Stimulated activated CD8-positive, alpha-beta memory T cell treated with anti-CD3 and anti-CD28 coated beads, Interleukin-12 subunit alpha, Interleukin-12 subunit beta, amount 100 ng/mL, for 4 hours (primary cell): ENCODE data around the gene EMCN.
"Not testable (repeated sequence)": the region's sequence is repeated elsewhere in the genome, so short reads cannot be mapped to it uniquely, and the experiment has no call there.

Experiments used
- DNase-seq: peaks from one replicate; pipeline ENCODE4 v3.0.0-alpha.2; 2020; ENCODE audit warnings: low read depth

EMCN gene, protein sequence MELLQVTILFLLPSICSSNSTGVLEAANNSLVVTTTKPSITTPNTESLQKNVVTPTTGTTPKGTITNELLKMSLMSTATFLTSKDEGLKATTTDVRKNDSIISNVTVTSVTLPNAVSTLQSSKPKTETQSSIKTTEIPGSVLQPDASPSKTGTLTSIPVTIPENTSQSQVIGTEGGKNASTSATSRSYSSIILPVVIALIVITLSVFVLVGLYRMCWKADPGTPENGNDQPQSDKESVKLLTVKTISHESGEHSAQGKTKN

GRCh38 chr4:100517864-100518341 lies at the start of gene EMCN:
EMCN (minus strand) TSS chr4:100518022; CDS start chr4:100517914, 108 bp downstream.
- no peak for DNase-seq

GRCh38 chr4:100566396-100566795 lies 48.6 kb upstream of the EMCN start:
- no peak for DNase-seq

DNA sequence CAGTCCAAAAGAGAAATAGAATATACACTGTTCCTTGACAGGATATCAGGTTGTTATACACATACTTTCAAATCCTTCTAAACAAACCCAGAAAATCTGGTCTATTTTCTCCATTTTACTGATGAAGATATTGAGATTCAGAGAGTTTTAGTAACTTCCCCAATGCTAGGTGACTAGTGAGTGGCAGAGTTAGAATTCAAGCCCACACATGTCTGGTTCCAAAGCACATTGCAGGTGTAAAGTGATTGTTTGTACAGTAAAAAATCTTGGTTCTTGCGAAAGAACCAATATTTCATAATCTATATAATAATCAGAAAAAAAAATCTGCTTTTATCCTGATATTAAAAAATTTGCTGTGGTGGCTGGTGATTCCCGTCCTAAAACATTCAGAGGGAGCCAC lies 39.5 kb upstream of the EMCN start:
- DNase-seq, result no peak

- DNase-seq, result no peak
These were observed 38.0 kb upstream of the EMCN start for GRCh38 chr4:100555611-100556337.

DNA sequence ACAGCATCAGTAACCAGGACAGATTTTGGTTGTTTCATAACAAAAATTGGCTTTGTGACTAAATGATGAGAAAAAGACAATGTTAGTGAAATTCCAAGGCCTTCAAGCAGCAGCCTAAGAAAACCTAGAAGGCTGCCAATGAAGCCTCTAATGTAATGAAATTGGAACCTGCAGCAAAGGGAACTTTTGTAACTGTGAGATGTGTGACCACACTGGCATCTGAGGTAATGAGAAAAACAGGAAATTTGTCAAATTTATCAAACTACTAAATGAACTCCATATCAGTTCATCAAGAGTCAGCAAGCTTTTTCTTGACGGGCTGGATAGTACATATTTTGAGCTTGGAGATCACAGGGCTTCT lies 30.4 kb upstream of the EMCN start:
- DNase-seq, result no peak

DNA sequence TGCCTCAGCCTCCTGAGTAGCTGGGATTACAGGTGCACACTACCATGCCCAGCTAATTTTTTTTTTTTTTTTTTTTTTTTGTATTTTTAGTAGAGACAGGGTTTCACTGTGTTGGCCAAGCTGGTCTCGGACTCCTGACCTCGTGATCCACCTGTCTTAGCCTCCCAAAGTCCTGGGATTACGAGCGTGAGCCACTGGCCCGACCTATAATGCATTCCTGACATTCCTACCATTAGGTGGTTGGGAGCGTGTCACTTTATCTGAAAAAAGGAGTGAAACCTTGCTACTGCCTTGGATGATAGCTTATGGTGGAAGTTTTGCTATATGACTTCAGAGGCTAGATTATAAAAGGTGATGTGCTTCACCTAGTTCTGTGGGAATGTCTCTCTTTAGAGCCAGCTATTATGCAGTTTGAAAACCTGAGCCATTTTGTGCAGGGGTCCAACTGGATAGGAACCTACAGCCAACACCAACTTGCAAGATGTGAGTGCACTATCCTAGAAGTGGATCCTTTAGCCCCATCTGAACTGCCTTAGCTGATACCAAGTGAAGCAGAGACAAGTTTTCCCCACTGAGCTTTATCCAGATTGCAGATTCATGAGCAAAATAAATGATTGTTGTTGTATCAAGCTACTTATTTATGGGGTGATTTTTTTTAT lies 29.8 kb upstream of the EMCN start:
- DNase-seq, result no peak

GRCh38 chr4:100545427-100545826 lies 27.6 kb upstream of the EMCN start:
- DNase-seq, result no peak

DNA sequence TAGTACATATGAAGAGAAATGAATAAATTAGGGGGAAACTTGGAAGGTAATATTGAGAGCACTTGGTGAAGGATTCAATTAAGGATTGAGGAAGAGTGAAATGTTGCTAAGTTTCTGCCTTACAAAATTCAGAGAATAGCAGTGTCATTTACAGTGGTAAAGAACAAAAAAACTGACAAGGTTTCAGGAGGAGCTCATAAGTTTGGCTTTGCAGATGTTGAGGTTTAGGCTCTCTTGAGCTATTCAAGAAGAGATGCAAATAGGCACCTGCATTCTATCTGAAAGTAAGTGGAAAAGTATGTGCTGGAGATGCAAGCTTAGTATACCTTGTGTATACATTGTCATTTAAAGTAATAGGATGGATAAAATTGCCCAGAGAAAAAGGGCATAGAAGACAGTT lies 22.3 kb upstream of the EMCN start:
- DNase-seq, result no peak

- no peak for DNase-seq
These were observed 21.9 kb upstream of the EMCN start for GRCh38 chr4:100539706-100540105.

- DNase-seq, result no peak
These were observed 15.9 kb upstream of the EMCN start for GRCh38 chr4:100533741-100534140.

GRCh38 chr4:100530161-100530560 lies 12.3 kb upstream of the EMCN start:
- DNase-seq, result not testable (repeated sequence)

- DNase-seq, result no peak
These were observed 7.9 kb upstream of the EMCN start for GRCh38 chr4:100525686-100526085.

DNA sequence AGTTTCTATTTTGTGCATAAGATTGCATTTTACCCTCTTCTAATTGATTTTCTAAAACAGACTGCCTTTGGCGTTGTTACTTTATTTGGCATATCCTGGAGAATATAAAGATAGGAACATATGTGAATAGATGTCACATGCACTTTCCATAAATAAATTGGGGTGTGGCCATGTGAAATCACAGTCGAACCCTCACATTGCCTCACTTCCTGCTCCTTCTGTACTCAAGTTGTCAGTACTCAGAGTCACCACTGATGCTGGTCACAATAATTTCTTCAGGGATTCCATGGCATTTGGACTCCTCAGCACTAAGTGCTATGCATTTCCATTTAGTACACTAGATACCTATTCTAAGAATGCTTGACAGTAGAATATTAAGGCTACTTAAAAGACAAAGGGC lies 1.4 kb upstream of the EMCN start:
- DNase-seq, result no peak

DNA sequence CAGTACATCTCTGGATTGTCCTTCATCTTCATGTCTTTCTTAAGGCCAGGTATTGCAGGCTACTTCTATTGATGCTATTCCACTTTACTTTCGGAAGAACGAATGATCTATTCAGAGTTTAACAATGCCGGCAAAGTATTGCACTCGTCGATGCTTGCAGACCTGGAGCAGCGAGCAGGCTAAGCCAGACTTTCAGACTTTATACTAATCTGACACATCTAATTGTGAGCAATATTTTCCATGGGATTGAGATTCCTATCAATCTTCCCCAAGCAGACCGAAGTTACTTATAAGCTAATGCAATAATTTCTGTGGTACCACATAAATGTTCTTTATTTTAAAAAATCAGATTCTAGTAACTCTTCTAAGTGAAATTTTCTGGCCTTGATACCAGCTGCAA lies 1.6 kb downstream of the EMCN start:
- no peak for DNase-seq

GRCh38 chr4:100511896-100512295 lies 5.9 kb downstream of the EMCN start:
- DNase-seq, result no peak

DNA sequence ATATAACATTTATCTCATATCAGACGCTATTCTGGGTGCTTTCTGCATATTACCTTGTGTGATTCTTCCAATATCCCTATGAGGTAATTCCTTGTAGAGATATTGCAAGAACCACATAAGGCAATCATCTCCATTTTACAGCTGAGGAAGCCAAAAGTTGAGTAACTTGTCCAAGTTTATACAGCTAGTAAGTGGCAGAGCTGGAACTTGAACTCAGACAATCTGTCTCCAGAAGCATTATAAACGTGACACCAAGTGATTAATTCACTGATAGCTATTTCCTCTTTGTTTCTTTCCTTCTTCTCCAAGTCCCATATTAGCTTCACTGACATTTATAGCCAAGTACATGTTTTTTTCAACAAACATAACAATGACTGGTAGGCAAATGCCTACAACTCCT lies 7.3 kb downstream of the EMCN start:
- no peak for DNase-seq

- DNase-seq, result no peak
These were observed 8.4 kb downstream of the EMCN start for GRCh38 chr4:100509386-100509785.

DNA sequence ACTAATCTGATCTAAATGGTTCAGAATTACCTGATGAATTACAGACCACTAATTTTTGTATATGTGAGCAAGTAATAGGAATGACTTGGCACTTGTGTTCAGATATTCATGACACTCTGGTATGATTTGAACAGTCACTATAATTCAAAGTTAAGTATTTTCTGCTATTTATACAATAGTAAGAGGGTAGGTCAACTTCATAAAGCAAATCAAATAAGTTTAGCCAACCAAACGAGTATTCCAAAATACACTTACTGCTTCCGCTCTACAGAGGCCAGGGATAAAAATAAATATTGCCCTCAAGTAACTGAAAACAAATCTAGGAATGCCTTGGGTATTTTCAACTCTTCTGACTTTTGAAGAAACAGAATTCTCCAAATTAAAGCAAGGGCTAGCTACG lies 9.1 kb downstream of the EMCN start:
- DNase-seq, result no peak

- no peak for DNase-seq
These were observed 13.5 kb downstream of the EMCN start for GRCh38 chr4:100504086-100504874.

- DNase-seq, result no peak
These were observed 20.0 kb downstream of the EMCN start for GRCh38 chr4:100497791-100498190.

- no peak for DNase-seq
These were observed 22.7 kb downstream of the EMCN start for GRCh38 chr4:100495074-100495473.

DNA sequence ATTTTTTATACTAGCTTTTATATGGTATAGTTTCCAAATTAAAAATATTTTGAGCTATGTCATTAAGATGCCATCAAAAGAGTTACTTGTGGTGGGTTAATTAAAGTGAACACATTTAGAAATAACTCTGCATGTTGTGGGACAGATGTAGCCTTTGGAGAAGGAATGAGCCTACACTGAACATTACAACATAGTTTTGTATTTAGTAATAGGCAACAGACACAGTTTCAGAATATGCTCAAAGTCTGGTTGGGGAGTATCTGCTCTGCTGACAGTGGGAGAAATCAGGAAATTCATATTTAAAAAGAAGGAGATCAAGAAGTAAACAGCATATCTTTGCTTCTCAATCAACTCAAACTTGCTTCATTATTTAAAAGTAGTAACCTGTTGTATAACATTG lies 23.7 kb downstream of the EMCN start:
- no peak for DNase-seq
